ENCODE measurements around the gene SNX24. TPM values are rescaled to one million over a fixed set of nuclear protein-coding genes. Genes with fewer than 3 reads are reported as not detected.

The SNX24 gene
- total RNA-seq, 1 experiment from 2014 or later: 22.3 TPM

DNA sequence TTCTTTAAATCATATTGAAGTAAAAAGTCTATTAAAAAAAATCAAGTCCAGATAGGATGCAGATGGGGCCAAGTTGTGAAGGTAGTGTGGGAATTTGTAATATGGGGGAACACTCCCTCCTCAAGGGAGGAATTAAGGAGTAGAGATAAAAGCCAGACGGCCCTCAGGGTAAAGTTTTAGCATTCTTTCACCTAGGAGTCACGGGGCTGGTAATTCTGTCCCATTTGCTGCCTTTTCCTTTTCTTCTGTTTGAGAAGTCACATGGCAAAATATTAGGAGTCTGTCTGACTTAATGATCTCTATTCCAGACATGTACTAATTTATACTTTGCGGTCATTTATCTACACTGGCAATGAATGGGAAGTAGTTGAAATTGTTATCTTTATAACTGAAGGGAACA is 61.9 kb downstream of the SNX24 start:
- H3F3A ChIP-seq (ENCODE audit: insufficient read depth, low read depth): no peaks in the 10 kb centered on the region
- no peak overlapping the region for H3K4me3 ChIP-seq
- H3K27me3 ChIP-seq (ENCODE audit: insufficient read depth, low read depth): no peaks in the 10 kb centered on the region
- 0 out of 2 replicates have a peak overlapping the region, but pooled peaks have one; percentile 6 for H3K4me2 ChIP-seq
- peaks cover 15% of the 10 kb centered on the region for H3K4me1 ChIP-seq (replicated peaks; ENCODE audit: insufficient read depth)
- no peaks in the 10 kb centered on the region for H4K20me1 ChIP-seq (ENCODE audit: insufficient read depth)
- CTCF ChIA-PET: no interaction called here
- peak overlapping the region; percentile 40 for H3K27ac ChIP-seq
- BruUV-seq (replicated peaks): no TSS peak
- POLR2A ChIA-PET (ENCODE audit: unreplicated experiment): no interaction called here
- H2AFZ ChIP-seq: no peak overlapping the region
- DNase-seq: peak; percentile 47 to 72
- no peak for TF ChIP-seq EZH2 (IDR thresholded peaks at IDR 0.05; ENCODE audit: low read depth)
- TF ChIP-seq, protein P1, sequence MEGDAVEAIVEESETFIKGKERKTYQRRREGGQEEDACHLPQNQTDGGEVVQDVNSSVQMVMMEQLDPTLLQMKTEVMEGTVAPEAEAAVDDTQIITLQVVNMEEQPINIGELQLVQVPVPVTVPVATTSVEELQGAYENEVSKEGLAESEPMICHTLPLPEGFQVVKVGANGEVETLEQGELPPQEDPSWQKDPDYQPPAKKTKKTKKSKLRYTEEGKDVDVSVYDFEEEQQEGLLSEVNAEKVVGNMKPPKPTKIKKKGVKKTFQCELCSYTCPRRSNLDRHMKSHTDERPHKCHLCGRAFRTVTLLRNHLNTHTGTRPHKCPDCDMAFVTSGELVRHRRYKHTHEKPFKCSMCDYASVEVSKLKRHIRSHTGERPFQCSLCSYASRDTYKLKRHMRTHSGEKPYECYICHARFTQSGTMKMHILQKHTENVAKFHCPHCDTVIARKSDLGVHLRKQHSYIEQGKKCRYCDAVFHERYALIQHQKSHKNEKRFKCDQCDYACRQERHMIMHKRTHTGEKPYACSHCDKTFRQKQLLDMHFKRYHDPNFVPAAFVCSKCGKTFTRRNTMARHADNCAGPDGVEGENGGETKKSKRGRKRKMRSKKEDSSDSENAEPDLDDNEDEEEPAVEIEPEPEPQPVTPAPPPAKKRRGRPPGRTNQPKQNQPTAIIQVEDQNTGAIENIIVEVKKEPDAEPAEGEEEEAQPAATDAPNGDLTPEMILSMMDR (conservative IDR thresholded peaks at IDR 0.05): no peak
- no peaks in the 10 kb centered on the region for H3K36me3 ChIP-seq (ENCODE audit: low read depth)
- H3K9me2 ChIP-seq (ENCODE audit: insufficient read depth): no peaks in the 10 kb centered on the region
- H3K9me3 ChIP-seq (ENCODE audit: insufficient read depth, low read depth): no peaks in the 10 kb centered on the region
- no peaks in the 10 kb centered on the region for H3K79me2 ChIP-seq (ENCODE audit: low read depth)
- intact Hi-C loops (cut with micrococcal nuclease; ENCODE audit: unreplicated experiment): loop anchor here (10.0 kb wide), 2 partner anchors 128 to 132 kb away; partner anchors contain the start of genes PPIC and SNX2

DNA sequence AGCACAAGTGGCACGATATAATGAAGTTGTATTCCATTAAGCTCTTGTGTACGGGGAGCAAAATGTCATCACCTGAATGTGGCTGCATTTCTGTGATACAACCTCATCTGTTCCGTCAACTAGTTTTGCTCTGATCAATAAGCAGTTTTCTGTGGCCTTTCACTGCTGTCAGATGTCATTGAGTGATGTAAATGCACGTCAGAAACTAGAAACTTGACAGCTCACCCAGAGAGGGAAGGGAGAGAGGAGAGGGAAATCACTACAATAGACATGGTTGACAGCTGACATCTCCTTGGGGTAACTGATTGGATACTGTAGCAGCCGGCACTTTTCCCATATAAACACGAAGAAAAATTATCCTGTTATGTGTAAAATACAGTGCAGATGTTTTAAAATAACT is 62.7 kb downstream of the SNX24 start:
- no peak overlapping the region for H3K4me3 ChIP-seq
- peaks cover 15% of the 10 kb centered on the region for H3K4me1 ChIP-seq (replicated peaks; ENCODE audit: insufficient read depth)
- no TSS peak for BruUV-seq (replicated peaks)
- POLR2A ChIA-PET (ENCODE audit: unreplicated experiment): no interaction called here
- no peaks in the 10 kb centered on the region for H4K20me1 ChIP-seq (ENCODE audit: insufficient read depth)
- H3K27ac ChIP-seq: 0 out of 2 replicates have a peak overlapping the region, but pooled peaks have one; percentile 40
- H3K9me3 ChIP-seq (ENCODE audit: insufficient read depth, low read depth): no peaks in the 10 kb centered on the region
- H3K36me3 ChIP-seq (ENCODE audit: low read depth): no peaks in the 10 kb centered on the region
- no peak overlapping the region for H3K4me2 ChIP-seq
- no peaks in the 10 kb centered on the region for H3F3A ChIP-seq (ENCODE audit: insufficient read depth, low read depth)
- DNase-seq: no peak
- H3K27me3 ChIP-seq (ENCODE audit: insufficient read depth, low read depth): no peaks in the 10 kb centered on the region
- H3K9me2 ChIP-seq (ENCODE audit: insufficient read depth): no peaks in the 10 kb centered on the region
- intact Hi-C loops (cut with micrococcal nuclease; ENCODE audit: unreplicated experiment): loop anchor here (10.0 kb wide), 2 partner anchors 127 to 133 kb away; partner anchors contain the start of genes PPIC and SNX2
- CTCF ChIA-PET: no interaction called here
- no peaks in the 10 kb centered on the region for H3K79me2 ChIP-seq (ENCODE audit: low read depth)
- H2AFZ ChIP-seq: no peak overlapping the region
- no peak for TF ChIP-seq EZH2 (IDR thresholded peaks at IDR 0.05; ENCODE audit: low read depth)
- TF ChIP-seq, protein P1 (conservative IDR thresholded peaks at IDR 0.05): no peak

DNA sequence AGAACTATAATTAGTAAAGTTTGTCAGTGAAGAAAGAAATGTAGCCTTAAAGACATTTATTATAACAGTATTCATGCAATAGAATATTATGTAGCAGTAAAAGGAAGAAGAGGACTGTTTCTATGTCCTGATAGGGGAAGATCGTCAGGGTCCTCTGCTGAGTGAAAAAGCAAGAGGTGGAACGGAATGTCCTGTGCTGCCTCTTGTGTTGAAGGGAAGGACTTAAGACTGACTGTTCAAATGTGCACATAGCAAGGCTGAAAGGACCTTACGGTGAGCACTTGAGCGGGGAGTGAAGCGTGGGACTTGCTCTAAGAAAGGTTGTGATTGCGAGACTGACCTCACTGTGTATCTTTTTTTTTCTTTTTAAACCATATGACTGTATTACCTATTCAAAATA is 63.2 kb downstream of the SNX24 start:
- H3F3A ChIP-seq (ENCODE audit: insufficient read depth, low read depth): no peaks in the 10 kb centered on the region
- CTCF ChIA-PET: no interaction called here
- H3K27ac ChIP-seq: no peak overlapping the region
- H3K27me3 ChIP-seq (ENCODE audit: insufficient read depth, low read depth): no peaks in the 10 kb centered on the region
- H3K79me2 ChIP-seq (ENCODE audit: low read depth): no peaks in the 10 kb centered on the region
- H3K4me2 ChIP-seq: no peak overlapping the region
- TF ChIP-seq EZH2 (IDR thresholded peaks at IDR 0.05; ENCODE audit: low read depth): no peak
- TF ChIP-seq, protein P1 (conservative IDR thresholded peaks at IDR 0.05): no peak
- BruUV-seq (replicated peaks): no TSS peak
- peaks cover 15% of the 10 kb centered on the region for H3K4me1 ChIP-seq (replicated peaks; ENCODE audit: insufficient read depth)
- no peaks in the 10 kb centered on the region for H3K36me3 ChIP-seq (ENCODE audit: low read depth)
- no peak overlapping the region for H3K4me3 ChIP-seq
- DNase-seq: no peak
- H4K20me1 ChIP-seq (ENCODE audit: insufficient read depth): no peaks in the 10 kb centered on the region
- no peaks in the 10 kb centered on the region for H3K9me3 ChIP-seq (ENCODE audit: insufficient read depth, low read depth)
- intact Hi-C loops (cut with micrococcal nuclease; ENCODE audit: unreplicated experiment): loop anchor here (10.0 kb wide), 2 partner anchors 126 to 134 kb away; partner anchors contain the start of genes PPIC and SNX2
- POLR2A ChIA-PET (ENCODE audit: unreplicated experiment): no interaction called here
- H3K9me2 ChIP-seq (ENCODE audit: insufficient read depth): no peaks in the 10 kb centered on the region
- H2AFZ ChIP-seq: no peak overlapping the region

Measured in PC-9 (cell line).